ENCODE measurements around the gene STK17B. TPM values are rescaled to one million over a fixed set of nuclear protein-coding genes. Genes with fewer than 3 reads are reported as not detected.

The STK17B gene
- polyA plus RNA-seq, 1 donor (not counting 4 experiments of a cell fraction or from before 2014, with no cell fraction given), result 11.0 TPM

GRCh38 chr2:196186266-196186980, 15.0 kb upstream of the STK17B start:
- Histone ChIP-seq H3K9ac (ENCODE audit: control insufficient read depth, extremely low read depth, insufficient read depth, low read length) (no peak overlapping the region), H3K36me3 (ENCODE audit: control insufficient read depth in 2 of 2, extremely low read depth in 1 of 2, insufficient read depth in 2 of 2, low read length in 2 of 2) (no peaks in the 10 kb centered on the region), H3K27me3 (ENCODE audit: control insufficient read depth, extremely low read depth, insufficient read depth, low read length) (no peaks in the 10 kb centered on the region), H3K9me3 (ENCODE audit: control insufficient read depth, low read depth, low read length) (no peaks in the 10 kb centered on the region), H3K27ac (ENCODE audit: control insufficient read depth, insufficient read depth, low read length) (no peak overlapping the region), H4K20me1 (ENCODE audit: control insufficient read depth, extremely low read depth, insufficient read depth, low read length) (no peaks in the 10 kb centered on the region), H3K79me2 (ENCODE audit: control insufficient read depth, insufficient read depth, low read length) (no peaks in the 10 kb centered on the region), H2AFZ (ENCODE audit: control insufficient read depth, low read length) (no peak overlapping the region), H3K4me1 (ENCODE audit: control insufficient read depth, extremely low read depth, insufficient read depth, low read length) (no peaks in the 10 kb centered on the region), H3K9me1 (ENCODE audit: control insufficient read depth, extremely low read depth, insufficient read depth, low read length) (no peaks in the 10 kb centered on the region), H3K4me2 (ENCODE audit: control insufficient read depth, extremely low read depth, insufficient read depth, low read depth, low read length) (no peak overlapping the region), H3K4me3 (ENCODE audit: control insufficient read depth in 2 of 3, extremely low read depth in 1 of 3, insufficient read depth in 2 of 3, low read depth in 1 of 3, low read length in 3 of 3) (no peak overlapping the region)
- TF ChIP-seq EZH2 (IDR thresholded peaks at IDR 0.05; ENCODE audit: low read length) (no peak), CTCF (optimal IDR thresholded peaks at IDR 0.05 in 1 of 3, IDR thresholded peaks at IDR 0.05 in 1 of 3, conservative IDR thresholded peaks at IDR 0.05 in 1 of 3; ENCODE audit: extremely low read depth in 1 of 3, insufficient read depth in 2 of 3, low read length in 3 of 3) (no peak)
- dilution Hi-C loops (cut with MboI; ENCODE audit: extremely low pct_ligation_motif_present, low sequenced_read_pairs), result no loop called here
- DNase-seq (ENCODE audit: low read depth, low spot score) (no peak), FAIRE-seq (no peak)

GRCh38 chr2:196184921-196185320, 13.5 kb upstream of the STK17B start:
- Histone ChIP-seq H3K4me3 (ENCODE audit: control insufficient read depth in 2 of 3, extremely low read depth in 1 of 3, insufficient read depth in 2 of 3, low read depth in 1 of 3, low read length in 3 of 3) (no peak overlapping the region), H3K79me2 (ENCODE audit: control insufficient read depth, insufficient read depth, low read length) (no peaks in the 10 kb centered on the region), H2AFZ (ENCODE audit: control insufficient read depth, low read length) (no peak overlapping the region), H3K27ac (ENCODE audit: control insufficient read depth, insufficient read depth, low read length) (no peak overlapping the region), H3K9me1 (ENCODE audit: control insufficient read depth, extremely low read depth, insufficient read depth, low read length) (no peaks in the 10 kb centered on the region), H3K36me3 (ENCODE audit: control insufficient read depth in 2 of 2, extremely low read depth in 1 of 2, insufficient read depth in 2 of 2, low read length in 2 of 2) (no peaks in the 10 kb centered on the region), H3K4me2 (ENCODE audit: control insufficient read depth, extremely low read depth, insufficient read depth, low read depth, low read length) (no peak overlapping the region), H3K9me3 (ENCODE audit: control insufficient read depth, low read depth, low read length) (no peaks in the 10 kb centered on the region), H3K4me1 (ENCODE audit: control insufficient read depth, extremely low read depth, insufficient read depth, low read length) (no peaks in the 10 kb centered on the region), H3K27me3 (ENCODE audit: control insufficient read depth, extremely low read depth, insufficient read depth, low read length) (no peaks in the 10 kb centered on the region), H4K20me1 (ENCODE audit: control insufficient read depth, extremely low read depth, insufficient read depth, low read length) (no peaks in the 10 kb centered on the region), H3K9ac (ENCODE audit: control insufficient read depth, extremely low read depth, insufficient read depth, low read length) (no peak overlapping the region)
- FAIRE-seq (no peak), DNase-seq (ENCODE audit: low read depth, low spot score) (no peak)
- dilution Hi-C loops (cut with MboI; ENCODE audit: extremely low pct_ligation_motif_present, low sequenced_read_pairs), result no loop called here
- TF ChIP-seq CTCF (optimal IDR thresholded peaks at IDR 0.05 in 1 of 3, IDR thresholded peaks at IDR 0.05 in 1 of 3, conservative IDR thresholded peaks at IDR 0.05 in 1 of 3; ENCODE audit: extremely low read depth in 1 of 3, insufficient read depth in 2 of 3, low read length in 3 of 3), result no peak
- TF ChIP-seq EZH2 (IDR thresholded peaks at IDR 0.05; ENCODE audit: low read length), result no peak

Data from keratinocyte (primary cell).